Body of pancreas (tissue), 4 donors: ENCODE results near the gene LOC101059915.

Experiments
- CTCF ChIP-seq, 7 experiments: fragments of 450-650 bp in 4 of 7; fragments of 200-600 bp in 3 of 7; sonication (generic) in 3 of 7; IDR thresholded peaks; one replicate each; pipeline ENCODE4 v1.5.1; 2016 to 2019; ENCODE audit warnings: antibody characterized with exemption in 7 of 7
- POLR2A ChIP-seq, 3 donors: fragments of 450-650 bp; IDR thresholded peaks; one replicate each; pipeline ENCODE4 v1.6.1; 2016; ENCODE audit warnings: antibody characterized with exemption in 3 of 3, mild to moderate bottlenecking in 2 of 3

- TF ChIP-seq CTCF (IDR thresholded peaks at IDR 0.05) (no peak), POLR2A (IDR thresholded peaks at IDR 0.05) (no peak)
Observed at GRCh38 chrX:71625471-71625870, 41.9 kb upstream of the LOC101059915 start.
